ENCODE data around the gene RNF14.

Gene RNF14

DNA sequence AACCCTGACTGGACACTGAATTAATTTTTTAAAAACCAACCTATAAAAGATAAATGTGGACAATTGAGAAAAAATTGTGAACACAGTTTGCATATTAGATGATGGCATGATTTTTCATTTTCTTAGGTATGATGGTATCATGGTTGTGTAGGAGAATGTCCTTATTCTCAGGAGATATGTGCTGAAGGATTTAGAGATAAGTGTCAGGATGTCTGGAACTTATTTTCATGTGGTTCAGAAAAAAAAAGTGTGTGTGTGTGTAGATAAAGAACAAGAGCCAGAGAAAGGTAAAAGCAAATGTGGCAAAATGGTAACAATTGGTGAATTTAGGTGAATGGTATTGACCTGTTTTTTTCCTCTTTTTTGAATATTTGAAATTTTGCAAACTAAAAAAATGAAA is 39.9 kb downstream of the RNF14 start:
- no peak overlapping the region for H3K9ac ChIP-seq (ENCODE audit: low read depth, low read length)
- no peak overlapping the region for H3K27ac ChIP-seq (ENCODE audit: low read depth, low read length)
- H3K9me3 ChIP-seq (ENCODE audit: insufficient read depth, low read depth, low read length), result no peaks in the 10 kb centered on the region
- H3K27me3 ChIP-seq (ENCODE audit: insufficient read depth, low read length), result no peaks in the 10 kb centered on the region
- peaks cover 73% of the 10 kb centered on the region for H3K36me3 ChIP-seq (ENCODE audit: insufficient read depth, low read length)
- H3K4me3 ChIP-seq (ENCODE audit: low read length), result no peak overlapping the region
- peaks cover 4% of the 10 kb centered on the region; the same call in 1 of the 2 replicates for H3K4me1 ChIP-seq (ENCODE audit: insufficient read depth, low read length)

DNA sequence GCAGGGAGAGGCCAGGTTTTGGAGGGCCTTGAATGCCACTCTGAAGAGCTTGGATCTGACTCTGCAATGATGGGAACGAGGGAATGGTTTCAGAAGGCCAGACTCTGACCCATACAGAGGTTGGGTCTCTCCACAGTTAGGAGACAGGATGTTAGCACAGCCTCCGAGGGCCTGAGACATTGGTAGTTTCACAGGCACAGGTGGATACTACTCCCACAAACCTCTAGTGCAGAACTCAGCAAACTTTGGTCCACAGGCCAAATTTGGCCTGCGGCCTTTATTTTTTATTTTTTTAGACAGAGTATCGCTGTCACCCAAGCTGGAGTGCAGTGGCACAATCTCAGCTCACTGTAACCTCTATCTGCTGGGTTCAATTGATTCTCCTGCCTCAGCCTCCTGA is 41.0 kb downstream of the RNF14 start:
- Histone ChIP-seq H3K4me3 (ENCODE audit: low read length) (no peak overlapping the region), H3K27ac (ENCODE audit: low read depth, low read length) (no peak overlapping the region), H3K9me3 (ENCODE audit: insufficient read depth, low read depth, low read length) (no peaks in the 10 kb centered on the region), H3K36me3 (ENCODE audit: insufficient read depth, low read length) (peaks cover 62% of the 10 kb centered on the region), H3K27me3 (ENCODE audit: insufficient read depth, low read length) (no peaks in the 10 kb centered on the region), H3K9ac (ENCODE audit: low read depth, low read length) (no peak overlapping the region), H3K4me1 (ENCODE audit: insufficient read depth, low read length) (peaks cover 4% of the 10 kb centered on the region; the same call in 1 of the 2 replicates)
- 92% methylated on average over 4 of the region's 4 CpGs for WGBS

DNA sequence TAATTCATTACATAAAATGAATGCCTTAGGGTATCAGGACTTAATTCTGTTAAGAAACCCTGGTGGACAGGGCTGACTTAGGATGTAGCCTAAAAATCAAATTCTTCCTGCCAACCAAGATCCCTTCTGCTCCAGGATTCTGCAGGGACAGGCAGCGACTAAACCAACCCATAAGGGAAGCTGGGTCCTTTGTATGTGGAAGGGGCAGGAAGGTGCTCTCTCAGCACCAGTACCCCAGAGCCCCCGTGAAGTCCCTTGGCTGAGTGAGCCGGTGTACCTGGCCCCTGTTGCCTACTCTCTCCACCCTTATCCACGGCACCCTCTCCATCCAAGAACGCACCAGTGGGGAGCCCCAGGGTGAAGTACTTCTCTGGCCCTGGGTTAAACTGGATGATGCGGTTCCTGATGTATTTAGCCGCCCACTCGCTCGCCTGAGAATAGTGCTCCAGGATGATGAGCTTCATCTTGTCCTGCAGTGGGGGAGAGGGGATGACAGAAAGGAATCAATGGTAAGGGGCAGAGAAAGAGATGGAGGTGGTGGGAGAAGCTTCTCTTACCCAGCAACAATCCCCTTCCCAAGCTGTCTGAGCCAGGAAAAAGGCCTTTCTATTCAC is 42.8 kb downstream of the RNF14 start:
- Histone ChIP-seq H3K27me3 (ENCODE audit: insufficient read depth, low read length) (no peaks in the 10 kb centered on the region), H3K36me3 (ENCODE audit: insufficient read depth, low read length) (peaks cover 44% of the 10 kb centered on the region), H3K27ac (ENCODE audit: low read depth, low read length) (no peak overlapping the region), H3K9me3 (ENCODE audit: insufficient read depth, low read depth, low read length) (no peaks in the 10 kb centered on the region), H3K9ac (ENCODE audit: low read depth, low read length) (no peak overlapping the region), H3K4me1 (ENCODE audit: insufficient read depth, low read length) (peaks cover 4% of the 10 kb centered on the region; the same call in 1 of the 2 replicates), H3K4me3 (ENCODE audit: low read length) (peak overlapping the region; percentile 71; the same call in 1 of the 2 replicates)
- WGBS, result 96% methylated on average over 9 of the region's 9 CpGs

GRCh38 chr5:142012186-142012785 is 43.4 kb downstream of the RNF14 start:
- Histone ChIP-seq H3K4me3 (ENCODE audit: low read length) (peak overlapping the region; percentile 71), H3K36me3 (ENCODE audit: insufficient read depth, low read length) (peaks cover 38% of the 10 kb centered on the region), H3K4me1 (ENCODE audit: insufficient read depth, low read length) (peaks cover 4% of the 10 kb centered on the region; the same call in 1 of the 2 replicates), H3K27ac (ENCODE audit: low read depth, low read length) (peak overlapping the region; percentile 27), H3K9me3 (ENCODE audit: insufficient read depth, low read depth, low read length) (no peaks in the 10 kb centered on the region), H3K9ac (ENCODE audit: low read depth, low read length) (peak overlapping the region; percentile 78), H3K27me3 (ENCODE audit: insufficient read depth, low read length) (no peaks in the 10 kb centered on the region)
- 10% methylated on average over 14 of the region's 18 CpGs for WGBS

- 3% methylated on average over 57 of the region's 58 CpGs for WGBS
Observed at GRCh38 chr5:142012792-142013388, 44.0 kb downstream of the RNF14 start, which contains the start of gene GNPDA1. GNPDA1 (minus strand) TSS chr5:142013027; CDS start chr5:142012035, 992 bp downstream.

GRCh38 chr5:142013734-142014521 is 45.0 kb downstream of the RNF14 start:
- Histone ChIP-seq H3K9ac (ENCODE audit: low read depth, low read length) (no peak overlapping the region), H3K36me3 (ENCODE audit: insufficient read depth, low read length) (peaks cover 23% of the 10 kb centered on the region), H3K27me3 (ENCODE audit: insufficient read depth, low read length) (no peaks in the 10 kb centered on the region), H3K27ac (ENCODE audit: low read depth, low read length) (no peak overlapping the region), H3K4me3 (ENCODE audit: low read length) (no peak overlapping the region), H3K4me1 (ENCODE audit: insufficient read depth, low read length) (peaks cover 4% of the 10 kb centered on the region; the same call in 1 of the 2 replicates), H3K9me3 (ENCODE audit: insufficient read depth, low read depth, low read length) (no peaks in the 10 kb centered on the region)
- 96% methylated on average over 16 of the region's 16 CpGs for WGBS

More at GRCh38 chr5:142012792-142013388, 44.0 kb downstream of the RNF14 start, which contains the start of gene GNPDA1:
- H3K36me3 ChIP-seq (ENCODE audit: insufficient read depth, low read length), result peaks cover 32% of the 10 kb centered on the region
- no peaks in the 10 kb centered on the region for H3K9me3 ChIP-seq (ENCODE audit: insufficient read depth, low read depth, low read length)
- peak within 1 kb of the TSS; percentile 27 for H3K27ac ChIP-seq (ENCODE audit: low read depth, low read length)
- H3K4me1 ChIP-seq (ENCODE audit: insufficient read depth, low read length), result peaks cover 4% of the 10 kb centered on the region; the same call in 1 of the 2 replicates
- H3K9ac ChIP-seq (ENCODE audit: low read depth, low read length), result peak within 1 kb of the TSS; percentile 78
- no peaks in the 10 kb centered on the region for H3K27me3 ChIP-seq (ENCODE audit: insufficient read depth, low read length)
- H3K4me3 ChIP-seq (ENCODE audit: low read length), result peak within 1 kb of the TSS; percentile 71

DNA sequence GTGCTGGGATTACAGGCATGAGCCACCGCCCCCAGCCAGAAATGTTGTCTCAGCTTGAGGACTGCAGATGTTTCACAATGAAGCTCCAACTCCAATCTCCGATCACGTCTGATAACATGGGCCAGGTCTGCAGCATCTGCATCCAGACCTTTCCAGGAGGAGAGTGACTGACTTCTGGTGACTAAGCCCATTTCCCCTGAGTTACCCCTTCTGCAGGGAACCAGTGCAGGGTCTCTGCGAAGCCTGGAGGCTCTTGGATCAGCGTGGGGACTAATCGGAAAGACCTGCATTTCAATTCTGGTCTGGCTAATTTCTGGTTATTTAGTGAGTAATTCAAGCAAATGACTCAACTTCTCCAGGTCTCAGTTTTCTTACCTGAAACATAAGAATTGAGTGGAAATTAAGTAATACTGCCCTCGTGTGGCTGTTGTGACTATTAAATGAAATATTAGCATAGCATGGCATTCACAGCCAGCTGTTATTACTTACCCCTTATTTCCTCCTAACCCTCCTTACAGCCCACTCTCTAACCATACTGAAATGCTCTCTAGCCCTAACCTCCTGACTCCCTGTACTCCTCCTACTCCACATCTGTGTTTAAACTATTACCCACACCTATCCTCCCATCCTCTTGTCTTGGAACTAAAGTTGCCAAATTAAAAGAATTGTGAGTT is 46.1 kb downstream of the RNF14 start:
- H3K9me3 ChIP-seq (ENCODE audit: insufficient read depth, low read depth, low read length), result peaks cover under 1% of the 10 kb centered on the region; the same call in 1 of the 2 replicates
- 61% methylated on average over 6 of the region's 7 CpGs for WGBS
- H3K4me3 ChIP-seq (ENCODE audit: low read length), result no peak overlapping the region
- H3K9ac ChIP-seq (ENCODE audit: low read depth, low read length), result no peak overlapping the region
- H3K36me3 ChIP-seq (ENCODE audit: insufficient read depth, low read length), result peaks cover 14% of the 10 kb centered on the region
- H3K4me1 ChIP-seq (ENCODE audit: insufficient read depth, low read length), result peaks cover 4% of the 10 kb centered on the region; the same call in 1 of the 2 replicates
- no peaks in the 10 kb centered on the region for H3K27me3 ChIP-seq (ENCODE audit: insufficient read depth, low read length)
- H3K27ac ChIP-seq (ENCODE audit: low read depth, low read length), result no peak overlapping the region

DNA sequence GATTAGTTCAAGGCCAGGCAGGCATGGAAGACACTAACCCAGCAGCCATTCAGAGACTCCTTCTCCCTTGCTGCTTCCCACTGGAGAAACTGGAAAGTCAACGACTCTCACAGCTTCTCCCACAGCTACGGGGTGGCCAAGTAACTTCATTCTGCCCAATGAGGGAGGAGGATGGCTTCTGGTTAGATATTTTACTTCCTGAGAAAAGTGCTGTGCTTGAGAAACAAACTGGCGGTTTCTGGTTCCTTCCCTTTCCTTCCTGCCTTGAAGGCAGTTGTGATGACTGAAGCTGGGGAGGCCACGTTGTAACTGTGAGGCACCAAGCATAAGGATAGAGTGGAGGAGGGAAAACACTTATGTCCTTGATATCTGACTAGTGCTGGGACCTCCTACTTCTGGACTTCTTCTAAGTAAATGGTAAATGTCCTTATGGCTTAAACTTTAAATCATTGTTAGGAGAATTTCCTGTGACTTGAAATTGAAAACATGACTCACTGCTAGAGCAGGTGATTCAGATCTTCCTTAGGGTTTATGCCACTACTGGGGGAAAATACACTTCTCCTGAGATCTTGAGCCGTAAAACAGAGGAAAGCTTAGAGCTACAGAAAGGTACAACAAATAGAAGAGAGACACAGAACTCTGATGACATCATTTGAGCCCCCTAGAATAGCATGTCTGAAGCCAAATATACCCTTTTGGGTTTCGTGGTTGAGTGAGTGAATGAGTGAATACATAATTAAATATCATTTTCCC is 47.1 kb downstream of the RNF14 start:
- 76% methylated on average over 5 of the region's 6 CpGs for WGBS
- no peak overlapping the region for H3K4me3 ChIP-seq (ENCODE audit: low read length)
- H3K27ac ChIP-seq (ENCODE audit: low read depth, low read length), result no peak overlapping the region

DNA sequence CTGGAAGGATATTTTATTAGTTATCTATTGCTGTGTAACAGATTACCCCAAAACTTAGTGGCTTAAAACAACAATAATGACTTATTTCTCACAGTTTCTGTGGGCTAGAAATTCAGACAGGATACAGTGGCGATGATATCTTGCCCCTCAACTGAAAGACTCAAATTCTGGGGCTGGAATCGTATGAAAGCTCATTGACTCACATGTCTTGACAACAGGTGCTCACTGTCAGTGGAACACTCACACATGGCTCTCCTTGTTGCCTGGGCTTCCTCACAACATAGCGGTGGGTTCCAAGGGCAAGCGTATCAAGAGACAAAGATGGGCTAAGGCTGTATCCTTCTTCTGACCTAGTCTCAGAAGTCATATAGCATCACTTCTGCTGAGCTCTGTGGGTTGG is 47.7 kb downstream of the RNF14 start:
- no peaks in the 10 kb centered on the region for H3K27me3 ChIP-seq (ENCODE audit: insufficient read depth, low read length)
- no peak overlapping the region for H3K4me3 ChIP-seq (ENCODE audit: low read length)
- H3K27ac ChIP-seq (ENCODE audit: low read depth, low read length), result no peak overlapping the region
- peaks cover 4% of the 10 kb centered on the region; the same call in 1 of the 2 replicates for H3K4me1 ChIP-seq (ENCODE audit: insufficient read depth, low read length)
- H3K36me3 ChIP-seq (ENCODE audit: insufficient read depth, low read length), result peaks cover 3% of the 10 kb centered on the region
- H3K9ac ChIP-seq (ENCODE audit: low read depth, low read length), result no peak overlapping the region
- 98% methylated on average over 4 of the region's 4 CpGs for WGBS
- H3K9me3 ChIP-seq (ENCODE audit: insufficient read depth, low read depth, low read length), result peaks cover 7% of the 10 kb centered on the region; the same call in 1 of the 2 replicates

More for the DNA sequence above, 47.1 kb downstream of the RNF14 start:
- Histone ChIP-seq H3K4me1 (ENCODE audit: insufficient read depth, low read length) (peaks cover 4% of the 10 kb centered on the region; the same call in 1 of the 2 replicates), H3K9me3 (ENCODE audit: insufficient read depth, low read depth, low read length) (peaks cover 7% of the 10 kb centered on the region; the same call in 1 of the 2 replicates), H3K9ac (ENCODE audit: low read depth, low read length) (no peak overlapping the region), H3K36me3 (ENCODE audit: insufficient read depth, low read length) (peaks cover 9% of the 10 kb centered on the region), H3K27me3 (ENCODE audit: insufficient read depth, low read length) (no peaks in the 10 kb centered on the region)

All from HUES64 (cell line).